ENCODE measurements around the gene KCNC4.

Gene KCNC4

DNA sequence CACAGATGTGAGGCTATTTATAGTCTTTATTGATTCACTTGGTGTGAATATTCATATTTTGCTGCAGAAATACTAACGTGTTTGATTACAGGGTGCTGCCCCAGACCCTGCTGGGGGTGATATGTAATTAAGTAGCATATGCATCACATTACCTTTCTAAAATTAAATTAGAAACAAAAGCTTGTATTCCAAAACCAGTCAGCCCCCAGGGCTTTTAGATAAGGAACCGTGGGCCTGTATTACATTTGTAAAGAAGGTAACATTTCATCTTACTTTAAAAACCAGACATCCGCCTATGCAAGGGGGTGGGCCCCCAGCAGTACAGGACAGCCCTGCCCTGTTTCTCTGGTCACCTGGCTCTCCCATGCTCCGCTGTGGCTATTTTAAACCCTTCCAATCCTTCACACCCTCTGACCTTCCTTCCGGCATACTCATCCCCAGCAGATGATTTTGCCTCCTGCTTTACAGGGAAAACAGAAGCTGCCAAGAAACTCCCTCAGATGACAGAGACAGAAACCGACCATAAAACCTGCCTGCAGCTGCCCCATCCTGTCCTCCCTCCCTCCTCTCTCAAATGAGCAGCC, 22.0 kb upstream of the KCNC4 start:
- DNase-seq (ENCODE audit: low read depth in 2 of 2) = no peak

DNA sequence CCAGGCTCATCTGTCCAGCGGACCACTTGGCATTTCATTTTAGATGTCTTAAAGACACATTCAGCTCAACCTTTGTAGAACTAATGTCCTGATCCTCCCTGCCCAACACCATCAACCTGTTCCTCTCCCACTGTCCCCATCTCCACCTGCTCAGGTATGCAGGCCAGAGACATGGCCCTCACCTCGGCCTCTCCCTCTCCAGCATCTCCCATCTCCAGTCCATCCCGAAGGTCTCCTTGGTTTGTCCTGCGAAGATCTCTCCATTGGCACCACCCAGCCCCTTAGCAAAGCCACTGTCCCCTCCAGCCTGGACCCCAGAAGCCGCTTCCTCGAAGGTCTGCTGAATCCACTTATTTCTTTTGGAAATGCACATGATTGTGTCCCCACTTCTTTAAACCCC, 20.9 kb upstream of the KCNC4 start:
- no peak for DNase-seq (ENCODE audit: low read depth in 2 of 2)

DNA sequence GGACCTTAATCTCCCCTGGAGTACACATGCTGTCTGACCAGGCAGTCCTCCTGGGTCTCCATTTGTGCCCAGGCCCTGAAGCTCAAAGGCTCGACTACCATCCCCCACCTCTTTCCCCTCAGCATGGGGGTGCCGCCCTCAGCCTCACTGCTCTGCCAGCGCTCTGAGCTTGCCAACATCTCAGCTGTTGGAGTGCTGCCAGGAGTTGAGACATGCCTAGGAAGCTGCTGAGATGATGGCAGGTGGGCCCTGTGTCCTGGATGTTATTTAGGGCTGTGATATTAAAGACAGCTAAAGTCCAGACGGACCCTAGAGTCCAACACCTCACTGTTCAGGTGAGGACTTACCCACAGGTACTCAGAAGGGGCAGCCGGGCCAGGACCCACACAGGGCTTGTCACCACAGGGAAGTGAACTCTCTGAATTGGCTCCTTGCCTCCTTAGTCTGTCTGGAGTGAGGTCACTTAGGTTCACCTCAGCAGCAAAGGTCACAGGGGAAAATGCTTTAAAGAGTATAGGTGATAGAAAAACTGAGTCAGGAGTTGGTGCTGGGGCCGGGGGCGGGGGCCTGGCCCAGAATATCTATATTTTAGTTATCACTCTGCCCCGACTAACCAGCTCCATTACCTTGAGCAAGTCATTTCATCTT, 19.7 kb upstream of the KCNC4 start:
- DNase-seq (ENCODE audit: low read depth in 2 of 2) = no peak

DNA sequence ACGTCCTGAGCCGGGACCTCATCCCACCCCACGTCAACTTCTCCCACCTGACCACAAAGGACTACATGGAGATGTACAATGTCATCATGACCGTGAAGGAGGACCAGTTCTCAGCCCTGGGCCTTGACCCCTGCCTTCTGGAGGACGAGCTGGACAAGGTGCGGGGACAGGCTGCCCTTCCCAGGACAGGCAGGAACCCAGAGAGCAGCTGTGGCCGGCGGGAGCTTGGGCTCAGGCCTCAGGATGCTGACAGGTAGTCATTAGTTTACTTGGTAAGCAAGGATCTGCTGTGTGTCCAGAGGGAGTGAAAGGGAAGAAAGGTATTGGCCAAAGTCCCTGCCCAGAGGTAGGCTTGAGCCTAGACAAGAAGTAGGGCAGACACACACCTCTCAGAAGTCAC, 17.6 kb upstream of the KCNC4 start:
- no peak for DNase-seq (ENCODE audit: low read depth in 2 of 2)

DNA sequence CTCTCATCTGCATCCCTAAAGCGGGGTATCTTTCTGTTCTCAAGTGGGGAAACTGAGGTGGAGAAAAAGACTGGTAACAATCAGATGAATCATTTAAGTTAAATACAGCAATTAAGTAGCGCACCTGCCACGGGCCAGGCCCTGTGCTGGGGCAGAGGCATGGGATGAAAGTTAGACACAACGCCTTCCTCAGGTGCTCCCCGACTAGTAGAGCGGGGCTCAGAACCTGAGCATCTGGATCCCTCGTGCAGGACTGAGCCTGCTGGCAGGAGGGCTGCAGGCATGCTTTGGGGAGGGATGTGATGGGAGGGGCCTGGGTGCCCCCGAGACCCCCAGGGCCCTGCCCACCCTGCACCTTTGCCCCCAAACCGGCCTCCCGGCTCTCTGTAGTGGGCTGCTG, 14.9 kb upstream of the KCNC4 start:
- DNase-seq (ENCODE audit: low read depth in 2 of 2) = no peak

DNA sequence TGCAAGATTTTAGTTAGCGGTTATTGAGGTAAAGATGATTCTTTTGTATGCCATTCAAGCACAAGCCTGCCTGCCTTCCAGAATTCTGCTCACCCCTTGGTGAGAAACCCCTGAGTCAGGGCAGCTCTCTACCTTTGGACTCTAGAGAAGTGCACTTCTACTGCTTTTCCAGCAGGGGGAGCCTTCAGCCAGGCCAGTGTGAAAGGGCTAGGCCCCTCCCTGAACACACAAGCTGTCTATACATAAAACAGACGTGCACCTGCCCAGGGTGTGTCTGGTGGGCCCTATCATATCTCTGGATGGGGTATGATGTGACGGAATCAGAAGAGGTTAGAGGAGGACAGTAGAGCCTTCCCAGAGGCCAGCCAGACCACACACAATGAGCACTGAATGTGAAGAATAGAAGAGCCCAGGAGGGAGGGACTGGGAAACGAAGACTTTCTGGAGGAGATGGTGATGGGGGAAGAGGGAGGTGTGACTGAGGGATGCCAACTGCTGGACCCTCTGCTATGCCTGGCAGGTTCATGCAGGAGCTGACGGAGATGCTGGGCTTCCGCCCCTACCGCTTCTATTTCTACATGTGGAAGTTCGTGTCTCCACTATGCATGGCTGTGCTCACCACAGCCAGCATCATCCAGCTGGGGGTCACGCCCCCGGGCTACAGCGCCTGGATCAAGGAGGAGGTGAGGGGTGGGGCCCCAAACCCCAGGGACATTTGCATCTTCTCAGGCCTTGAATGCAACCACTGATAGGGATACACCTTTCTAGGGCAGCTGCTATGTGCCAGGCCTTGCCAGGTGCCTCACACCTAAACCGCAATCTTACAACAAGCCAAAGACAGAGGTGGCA, 13.0 kb upstream of the KCNC4 start:
- peak in 1 of 2 donors; percentile 30 for DNase-seq (ENCODE audit: low read depth in 2 of 2)

DNA sequence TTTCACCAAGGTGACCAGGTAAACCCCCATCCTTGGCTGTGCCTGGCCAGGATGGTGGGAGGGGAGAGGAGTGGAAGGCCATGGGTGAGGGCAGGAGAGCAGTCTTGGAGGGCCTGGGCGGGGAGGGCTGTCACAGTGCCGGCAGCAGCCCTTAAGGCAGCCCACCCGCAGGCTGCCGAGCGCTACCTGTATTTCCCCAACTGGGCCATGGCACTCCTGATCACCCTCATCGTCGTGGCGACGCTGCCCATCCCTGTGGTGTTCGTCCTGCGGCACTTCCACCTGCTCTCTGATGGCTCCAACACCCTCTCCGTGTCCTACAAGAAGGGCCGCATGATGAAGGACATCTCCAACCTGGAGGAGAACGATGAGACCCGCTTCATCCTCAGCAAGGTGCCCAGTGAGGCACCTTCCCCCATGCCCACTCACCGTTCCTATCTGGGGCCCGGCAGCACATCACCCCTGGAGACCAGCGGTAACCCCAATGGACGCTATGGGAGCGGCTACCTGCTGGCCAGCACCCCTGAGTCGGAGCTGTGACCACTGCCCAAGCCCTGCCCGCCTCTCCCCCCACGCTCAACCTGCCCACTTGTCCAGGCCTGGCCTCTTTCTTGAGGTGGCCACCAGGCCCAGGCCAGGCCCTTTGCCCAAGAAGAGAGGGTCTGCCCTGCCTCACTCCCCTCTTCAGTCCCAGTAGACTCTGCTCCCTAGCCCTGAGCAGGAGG, 12.0 kb upstream of the KCNC4 start:
- DNase-seq (ENCODE audit: low read depth in 2 of 2) = no peak

DNA sequence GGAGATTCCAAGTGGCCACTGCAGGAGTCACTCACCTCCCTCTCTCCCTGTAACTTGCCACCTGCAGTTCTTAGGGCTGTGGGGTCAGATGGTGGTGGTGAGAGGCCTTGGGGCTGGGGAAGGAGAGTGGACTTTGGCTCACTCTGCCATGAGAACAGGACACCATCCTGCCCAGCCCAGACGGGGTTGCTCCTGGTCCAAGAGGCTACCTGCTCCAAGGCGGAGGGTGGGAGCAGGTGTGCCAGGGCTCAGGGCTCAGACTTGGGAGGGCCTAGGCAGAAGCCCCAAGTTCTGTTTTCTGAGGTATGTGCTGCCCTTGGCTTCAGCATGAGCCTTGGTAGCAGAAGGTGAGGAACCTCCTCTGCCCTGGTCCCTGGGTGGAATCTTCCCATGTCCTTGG, 11.4 kb upstream of the KCNC4 start:
- no peak for DNase-seq (ENCODE audit: low read depth in 2 of 2)

DNA sequence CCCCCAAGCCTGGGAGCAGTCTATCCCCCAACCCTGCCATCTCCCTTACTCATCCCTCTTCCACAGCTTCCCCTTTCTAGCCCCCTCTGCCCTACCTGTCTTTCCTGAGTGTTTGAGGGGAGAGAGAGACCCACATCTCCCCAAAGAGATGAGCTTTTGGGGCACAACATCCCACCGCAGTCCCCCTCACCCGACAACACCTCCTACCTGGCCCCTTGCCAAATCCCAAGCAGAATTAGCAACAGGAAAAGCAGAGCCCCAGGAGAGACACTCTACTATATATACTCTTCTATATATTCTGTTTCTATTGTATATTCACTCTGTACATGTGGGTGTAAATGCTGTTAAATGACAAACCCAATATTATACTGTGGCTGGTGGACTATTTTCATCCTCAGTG, 9.9 kb upstream of the KCNC4 start:
- DNase-seq (ENCODE audit: low read depth in 2 of 2) = no peak

DNA sequence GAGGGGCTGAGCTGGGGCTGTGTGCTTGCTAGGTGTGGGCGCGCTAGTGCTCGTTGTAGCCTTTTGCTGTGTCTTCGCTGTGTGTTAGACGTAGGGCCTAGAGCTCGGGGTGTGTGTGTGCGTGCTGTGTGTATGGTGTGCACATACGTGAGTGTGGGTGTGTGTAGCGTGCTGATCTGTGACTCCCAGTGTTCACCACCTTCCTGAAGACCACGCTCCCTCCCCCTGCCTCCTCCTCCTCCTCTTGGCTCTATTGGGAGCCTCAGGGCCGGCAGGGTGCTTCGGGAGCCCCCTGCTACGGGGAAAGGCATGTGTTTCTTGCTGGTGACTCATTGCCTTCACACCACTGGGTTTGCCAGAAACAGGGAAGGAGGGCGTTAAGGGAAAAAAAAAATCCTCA, 9.4 kb upstream of the KCNC4 start:
- DNase-seq (ENCODE audit: low read depth in 2 of 2) = no peak

DNA sequence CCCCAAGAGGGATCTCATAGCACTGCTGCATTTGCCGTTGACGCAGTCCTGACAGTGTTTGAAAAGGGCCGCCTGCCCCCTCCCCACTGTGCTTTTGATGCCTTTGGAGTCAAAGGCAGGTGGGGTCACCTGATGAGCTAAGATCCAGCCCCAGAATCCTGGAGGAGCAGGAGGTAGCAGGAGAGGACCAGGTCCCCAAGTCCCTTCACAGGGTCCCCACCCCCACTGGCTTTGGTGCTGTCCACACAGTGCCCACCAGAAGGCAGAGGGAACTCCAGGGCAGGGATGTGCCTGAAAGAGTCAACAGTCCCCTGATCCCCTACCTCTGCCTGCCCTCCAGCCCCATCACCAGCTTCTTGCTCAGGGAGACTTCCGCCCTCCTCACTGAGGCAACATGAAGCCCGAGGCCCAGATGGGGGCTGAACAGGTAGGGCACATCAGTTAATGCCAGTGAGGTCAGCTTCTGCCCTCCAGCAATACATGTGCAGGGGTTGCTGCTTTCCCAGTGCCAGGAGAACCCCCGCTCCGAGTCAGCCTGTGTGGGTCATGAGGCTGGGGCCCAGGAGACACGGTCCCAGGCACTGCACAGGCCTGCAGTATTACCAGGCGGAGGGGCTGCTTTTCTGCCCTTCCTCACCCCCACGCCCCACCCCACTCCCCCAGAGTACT, 8.8 kb upstream of the KCNC4 start:
- DNase-seq (ENCODE audit: low read depth in 2 of 2) = no peak

DNA sequence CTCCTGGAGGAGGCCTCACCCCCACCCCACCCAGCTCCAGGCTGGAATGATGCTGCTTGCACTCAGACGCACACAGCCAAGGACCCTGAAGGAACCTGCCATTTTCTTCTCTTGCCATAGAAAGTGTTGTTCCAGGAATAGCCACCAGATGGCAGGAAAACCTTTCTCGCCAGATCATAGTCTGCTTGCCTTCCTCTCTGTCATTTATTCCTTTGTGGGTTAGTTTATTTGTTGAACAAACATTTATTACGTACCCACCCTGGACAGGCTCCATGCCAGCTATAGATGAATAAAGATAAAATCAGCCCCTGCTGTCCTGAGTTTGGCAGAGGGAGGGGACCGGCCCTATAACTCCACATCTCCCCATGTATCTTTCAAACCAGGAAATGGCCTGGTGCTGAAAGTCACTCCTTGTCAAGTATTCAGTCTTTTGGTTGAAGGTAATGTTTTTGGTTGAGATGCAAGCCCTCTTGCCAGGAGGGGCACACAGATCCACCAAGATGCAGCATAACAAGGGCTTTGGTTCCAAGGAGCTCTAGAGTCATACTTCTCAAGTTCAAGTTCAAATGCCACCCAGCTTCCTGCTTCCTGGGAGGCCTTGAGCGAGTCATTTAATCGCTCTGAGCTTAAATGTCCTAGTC, 7.0 kb upstream of the KCNC4 start:
- peak in 1 of 2 donors; percentile 36 for DNase-seq (ENCODE audit: low read depth in 2 of 2)

DNA sequence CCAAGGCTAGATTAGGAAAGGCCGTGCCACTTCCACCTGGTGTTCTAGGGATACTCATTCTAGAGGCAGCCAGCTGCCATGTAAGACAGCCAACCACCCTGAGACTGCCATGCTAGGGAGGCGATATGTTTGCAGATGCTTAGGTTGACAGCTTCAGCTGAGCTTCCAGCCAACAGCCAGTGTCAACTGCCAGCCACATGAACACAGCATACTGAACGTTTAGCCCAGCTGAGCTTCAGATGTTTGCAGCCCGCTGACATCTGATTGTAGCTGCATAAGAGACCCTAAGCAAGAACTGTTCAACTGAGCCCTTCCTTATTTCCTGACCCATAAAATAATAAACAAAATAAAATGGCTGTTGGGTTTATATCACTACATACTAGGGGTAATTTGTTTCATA, 5.0 kb upstream of the KCNC4 start:
- DNase-seq (ENCODE audit: low read depth in 2 of 2) = no peak

DNA sequence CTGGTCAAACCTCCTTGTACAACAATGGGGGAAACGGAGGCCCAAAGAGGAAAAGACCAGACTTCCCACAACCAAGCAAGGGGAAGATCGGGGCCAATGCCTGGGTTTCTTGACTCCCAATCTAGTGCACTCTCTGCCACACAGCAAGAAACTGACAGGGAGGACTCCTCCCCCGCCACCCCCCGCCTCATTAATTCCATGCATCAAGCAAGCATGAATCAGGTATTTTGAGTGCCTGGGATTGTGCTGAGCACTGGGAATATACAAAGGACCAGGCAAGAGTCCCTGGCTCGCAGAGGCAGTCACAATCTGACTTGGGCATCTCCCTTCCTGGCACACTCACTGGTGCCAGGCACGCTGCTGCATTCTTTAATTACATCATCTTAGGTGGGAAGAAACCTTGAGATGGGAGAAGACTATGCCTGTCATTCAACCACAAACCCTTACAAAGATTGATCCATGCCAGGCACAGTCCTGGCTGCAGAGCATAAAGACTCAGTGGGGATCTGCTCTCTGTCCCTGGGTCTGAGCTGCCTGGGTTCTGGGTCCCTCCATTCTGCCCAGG, 4.4 kb upstream of the KCNC4 start:
- DNase-seq (ENCODE audit: low read depth in 2 of 2) = no peak

DNA sequence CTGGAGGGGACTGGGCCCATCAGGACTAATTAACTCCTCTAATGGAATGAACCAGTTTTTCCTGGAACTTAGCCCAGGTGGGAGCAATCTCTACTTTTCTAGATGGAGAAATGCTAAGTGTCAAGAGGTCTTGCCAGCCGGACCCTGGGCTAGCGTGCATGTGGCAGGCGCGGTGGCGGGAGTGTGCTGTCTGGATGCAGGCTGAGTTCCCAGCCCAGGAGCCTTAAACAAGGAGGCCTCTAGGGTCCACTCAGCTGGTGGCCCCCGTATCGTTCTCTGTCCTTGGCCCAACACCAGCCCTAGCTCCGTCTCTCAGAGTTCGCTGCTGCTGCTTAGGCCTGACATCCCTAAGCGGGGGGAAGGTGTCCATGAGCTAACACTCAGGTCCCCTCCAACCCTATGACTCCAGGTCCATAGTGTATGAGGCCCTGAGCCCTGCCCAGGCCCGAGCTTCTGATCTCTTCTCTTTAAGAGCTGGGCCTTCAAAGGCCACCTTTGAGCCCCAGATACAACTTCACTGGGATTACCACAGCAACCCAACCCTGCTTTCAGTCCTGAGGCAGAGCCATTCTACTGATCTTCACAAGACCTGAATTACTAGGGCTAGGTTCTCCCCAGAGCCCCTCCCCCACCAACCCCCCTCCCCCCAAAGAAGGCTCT, 3.7 kb upstream of the KCNC4 start:
- DNase-seq (ENCODE audit: low read depth in 2 of 2) = no peak

DNA sequence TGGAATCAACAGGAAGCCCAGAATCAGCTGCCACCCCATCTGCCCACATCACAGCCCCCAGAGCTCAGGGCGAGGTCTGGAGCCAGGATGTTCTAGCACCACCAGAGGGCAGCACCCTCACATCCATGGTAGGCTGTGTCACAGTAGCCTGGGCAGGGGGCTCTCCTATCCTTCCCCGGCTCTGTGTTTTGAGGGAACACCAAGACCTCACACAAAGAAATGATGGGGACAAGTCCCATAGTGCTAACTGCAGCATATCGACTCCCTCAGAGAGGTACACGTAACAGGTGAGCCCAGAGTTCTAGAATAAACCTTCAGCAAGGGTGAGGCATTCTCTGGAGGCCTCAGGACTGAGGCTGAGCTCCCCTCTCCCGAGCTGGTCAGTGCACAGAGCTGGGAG, 2.3 kb upstream of the KCNC4 start:
- peak; percentile 57 to 63 for DNase-seq (ENCODE audit: low read depth in 2 of 2)

DNA sequence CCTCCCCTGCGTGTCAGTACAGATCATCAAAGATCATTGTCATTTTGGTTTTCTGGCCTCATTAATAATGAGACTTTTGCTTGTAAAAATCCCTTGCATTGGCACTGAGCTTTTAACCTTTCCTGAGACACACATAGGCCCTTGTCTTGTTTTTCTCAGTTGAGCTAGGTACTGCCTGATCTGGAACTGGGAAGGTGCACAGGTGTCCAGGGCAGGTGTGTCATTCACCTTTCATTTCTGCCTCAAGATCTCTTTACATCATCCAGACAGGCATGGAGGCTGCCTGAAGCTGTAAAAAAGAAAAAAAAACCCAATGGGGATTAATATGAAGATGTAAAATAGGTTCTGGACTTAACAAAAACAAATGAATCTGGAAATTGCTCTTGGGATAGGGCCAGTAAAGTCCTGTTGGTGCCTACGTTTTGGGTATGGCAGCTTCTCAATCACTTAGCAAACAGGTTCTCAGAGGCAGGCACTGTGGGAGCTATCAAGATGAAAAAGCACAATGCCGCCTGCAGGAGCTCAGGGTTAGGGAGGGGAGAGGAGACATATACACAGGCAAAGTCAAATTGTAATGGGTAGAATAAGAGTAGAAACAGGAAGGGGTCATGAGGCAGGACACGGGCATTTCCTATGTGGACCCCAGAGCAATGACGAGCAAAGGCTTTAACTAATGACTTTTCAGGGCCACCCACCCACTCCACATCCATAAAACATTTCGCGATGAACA, 1.0 kb upstream of the KCNC4 start:
- no peak for DNase-seq (ENCODE audit: low read depth in 2 of 2)

DNA sequence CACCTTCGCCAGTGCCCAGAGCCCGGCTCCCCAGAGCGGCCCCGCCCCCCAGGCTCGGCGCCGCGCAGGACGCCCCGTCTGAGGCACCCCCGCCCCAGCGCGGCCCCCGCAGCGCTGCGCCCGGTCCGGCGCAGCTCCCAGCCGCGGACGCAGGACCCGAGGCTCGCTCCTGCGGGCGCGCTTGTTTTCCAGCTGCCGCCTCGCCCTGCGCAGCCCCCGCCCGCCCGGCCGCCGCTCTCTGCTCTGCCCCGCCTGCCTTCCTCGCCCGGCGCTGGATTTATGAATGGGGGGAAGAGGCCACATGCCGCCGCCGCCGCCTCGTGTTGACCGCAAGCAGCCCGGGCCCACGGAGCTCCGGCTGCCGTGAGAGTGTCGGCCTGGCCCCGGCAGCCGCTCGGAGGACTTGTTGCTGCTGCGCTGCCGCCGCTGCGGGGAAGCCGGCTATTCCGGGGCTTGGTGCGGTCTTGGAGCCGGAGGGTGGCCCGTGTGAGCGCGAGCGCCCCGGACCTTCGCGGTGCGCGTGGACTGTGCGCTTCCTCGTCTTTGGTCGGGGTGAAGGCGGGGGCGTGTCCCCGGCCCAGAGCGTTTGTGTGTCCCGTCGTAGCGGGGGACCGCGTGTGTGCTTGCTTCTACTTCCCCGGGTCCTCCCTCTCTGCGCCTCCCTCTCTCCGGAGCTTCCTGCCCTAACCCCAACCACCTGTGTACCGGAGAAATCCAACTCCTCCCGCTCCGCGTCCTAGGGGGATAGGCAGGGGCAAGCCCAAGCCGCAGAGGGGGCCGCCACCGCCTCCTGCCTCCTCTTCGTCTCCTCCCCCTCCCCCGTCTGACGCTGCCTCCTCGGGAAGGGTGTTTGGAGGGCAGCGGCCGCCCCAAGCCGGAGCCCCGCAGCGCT, 736 bp downstream of the KCNC4 start:
- DNase-seq (ENCODE audit: low read depth in 2 of 2) = peak in 1 of 2 donors; percentile 16
